HG03196 (cell line): Measurements from ENCODE around the gene HMGCL.
"Not testable (repeated sequence)": the region's sequence is repeated elsewhere in the genome, so short reads cannot be mapped to it uniquely, and the experiment has no call there.

Experiments
- ATAC-seq: cut with Tn5 transposase; IDR thresholded peaks from one replicate; pipeline ENCODE4 v1.9.1; 2021; ENCODE audit not compliant: unreplicated experiment

HMGCL gene

DNA sequence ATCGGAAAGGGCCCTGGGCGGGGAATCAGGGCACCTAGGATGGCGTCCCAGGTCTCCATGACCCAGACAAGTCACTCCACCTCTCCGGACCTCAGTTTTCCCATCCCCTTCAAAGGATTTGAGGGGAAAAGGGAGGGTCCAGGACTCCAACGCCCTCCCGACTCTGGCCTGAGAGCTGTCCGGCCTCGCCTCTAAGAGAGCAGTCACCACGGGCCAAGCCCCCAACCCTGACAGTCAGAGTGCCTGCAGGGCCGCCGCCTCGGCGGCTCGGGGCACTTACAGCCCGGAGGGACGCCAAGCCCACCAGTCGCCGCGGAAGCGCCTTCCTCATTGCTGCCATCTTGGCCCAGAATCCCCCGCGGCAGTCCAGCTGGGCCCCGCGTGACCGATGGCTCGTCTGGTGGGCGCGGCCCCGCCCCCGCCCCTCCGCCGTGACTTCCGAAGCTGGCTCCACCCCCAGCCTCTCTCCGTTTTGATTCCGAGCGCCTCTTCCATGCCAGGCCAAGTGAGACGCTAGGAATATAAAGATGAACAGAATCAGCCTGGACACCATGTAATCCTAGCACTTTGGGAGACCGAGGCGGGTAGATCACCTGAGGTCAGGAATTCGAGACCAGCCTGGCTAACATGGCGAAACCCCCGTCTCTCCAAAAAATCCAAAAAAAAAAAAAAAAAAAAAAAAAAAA is at the start of gene HMGCL:
HMGCL (minus strand) TSS at position 354 of the 686 bp plus-strand sequence; CDS start at position 340, 14 bp downstream.
- ATAC-seq, result peak; percentile 74

GRCh38 chr1:23872421-23872820 is 47.2 kb upstream of the HMGCL start:
- no peak for ATAC-seq

DNA sequence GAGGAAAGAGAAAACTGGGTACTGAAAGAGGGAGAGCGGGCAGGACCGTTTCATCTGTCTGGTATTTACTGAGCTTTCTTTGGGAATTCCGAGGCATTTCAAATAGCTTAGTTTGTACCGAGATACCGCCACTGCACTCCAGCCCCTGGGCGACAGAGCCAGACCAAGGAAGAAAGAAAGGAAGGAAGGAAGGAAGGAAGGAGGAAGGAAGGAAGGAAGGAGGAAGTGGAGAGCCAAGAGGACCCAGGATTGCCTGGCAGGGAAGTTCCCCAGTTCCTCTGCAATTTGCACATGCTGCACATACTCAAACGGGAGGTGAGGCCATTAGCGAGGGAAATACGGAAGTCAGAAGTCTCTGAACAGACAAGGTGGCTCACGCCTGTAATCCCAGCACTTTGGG is 43.8 kb upstream of the HMGCL start:
- no peak for ATAC-seq

DNA sequence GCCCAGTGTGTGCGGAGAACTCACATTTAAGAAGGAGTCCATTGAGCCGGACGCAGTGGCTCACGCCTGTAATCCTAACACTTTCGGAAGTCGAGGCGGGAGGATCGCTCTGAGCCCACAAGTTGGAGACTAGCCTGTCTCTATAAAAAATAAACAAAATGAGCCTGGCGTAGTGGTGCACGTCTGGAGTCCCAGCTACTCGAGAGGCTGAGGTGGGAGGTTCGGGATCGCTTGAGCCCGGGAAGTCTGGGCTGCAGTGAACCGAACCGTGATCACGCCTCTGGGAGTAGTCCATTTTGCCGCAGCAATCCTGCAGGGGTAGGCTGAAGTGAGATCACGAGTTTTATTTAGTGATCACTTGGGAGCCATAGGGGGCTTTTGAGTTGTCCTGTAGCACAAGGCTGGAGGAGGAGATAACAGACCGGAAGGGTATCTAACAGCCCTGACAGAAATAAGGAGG is 43.4 kb upstream of the HMGCL start:
- ATAC-seq, result peak; percentile 15

GRCh38 chr1:23867895-23868556 is 42.8 kb upstream of the HMGCL start, which contains the start of gene FUCA1:
Gene FUCA1 (minus strand): TSS chr1:23868290. CDS start chr1:23868286, 4 bp downstream.
- ATAC-seq, result peak; percentile 76

DNA sequence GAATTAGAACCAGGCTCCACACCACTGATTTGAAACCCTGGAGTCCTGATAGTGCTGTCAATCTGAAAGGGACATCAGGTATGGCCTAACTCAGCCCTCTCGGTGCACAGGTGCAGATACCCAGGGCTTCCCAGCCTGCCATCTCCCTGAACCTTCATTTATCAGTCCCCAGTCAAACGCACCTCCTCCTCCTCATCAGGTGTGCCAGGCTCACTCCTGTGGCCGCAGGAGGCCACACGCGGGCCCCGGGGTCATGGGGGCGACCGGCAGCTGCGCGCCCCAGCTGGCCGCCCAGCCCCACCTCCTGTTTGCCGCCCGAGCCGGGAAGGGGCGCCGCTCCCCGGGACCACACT is 42.3 kb upstream of the HMGCL start:
- ATAC-seq, result no peak

DNA sequence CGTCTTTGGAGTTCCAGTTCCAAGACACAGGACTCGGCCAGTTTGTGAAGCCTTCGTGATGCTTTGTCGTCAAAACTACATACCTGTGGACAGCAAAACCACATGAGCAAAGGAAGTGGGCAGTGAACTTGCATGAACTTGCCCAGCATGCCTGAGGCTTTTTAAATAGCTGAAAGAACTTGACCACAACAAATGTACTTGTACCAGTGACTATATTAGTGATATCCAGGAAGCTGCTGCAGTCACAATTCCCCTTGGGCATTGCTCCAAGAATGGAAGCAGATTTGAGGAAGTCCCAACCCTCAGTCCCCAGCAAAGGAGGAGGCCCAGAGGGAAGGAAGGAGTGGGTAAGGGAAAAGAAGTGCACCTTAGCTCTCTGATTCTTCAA is 40.3 kb upstream of the HMGCL start:
- no peak for ATAC-seq

DNA sequence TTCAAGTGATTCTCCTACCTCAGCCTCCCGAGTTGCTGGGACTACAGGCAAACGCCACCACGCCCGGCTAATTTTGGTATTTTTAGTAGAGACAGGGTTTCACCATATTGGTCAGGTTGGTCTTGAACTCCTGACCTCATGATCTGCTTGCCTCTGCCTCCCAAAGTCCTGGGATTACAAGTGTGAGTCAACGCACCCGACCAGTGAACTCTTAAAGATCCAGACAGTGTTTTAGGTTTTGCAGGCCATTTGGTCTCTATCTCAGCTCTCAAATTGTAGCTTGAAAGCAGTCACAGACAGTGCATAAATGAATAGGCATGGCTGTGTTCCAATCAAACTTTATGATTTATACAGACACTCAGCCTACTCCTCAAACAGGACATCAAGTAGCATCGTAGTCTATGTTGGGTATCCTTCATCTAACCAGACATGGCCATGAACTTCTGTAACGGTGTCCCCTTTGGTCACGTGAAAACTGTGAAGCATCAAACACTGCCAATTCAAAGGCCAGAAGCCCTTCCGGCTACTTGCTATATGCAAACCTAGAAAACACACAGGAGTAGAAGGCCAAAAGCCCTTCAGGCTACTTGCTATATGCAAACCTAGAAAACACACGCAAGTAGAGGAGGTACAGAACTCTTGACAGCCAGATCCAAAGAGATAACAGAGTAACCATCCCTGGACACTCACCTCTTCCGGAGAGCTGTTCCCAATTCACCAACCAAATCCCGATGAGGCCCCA is 39.7 kb upstream of the HMGCL start:
- ATAC-seq, result no peak

GRCh38 chr1:23862640-23863039 is 37.4 kb upstream of the HMGCL start:
- ATAC-seq, result no peak

GRCh38 chr1:23854568-23854967 is 29.3 kb upstream of the HMGCL start:
- no peak for ATAC-seq

- ATAC-seq, result not testable (repeated sequence)
Observed at GRCh38 chr1:23853124-23853523, 27.9 kb upstream of the HMGCL start.

- not testable (repeated sequence) for ATAC-seq
Observed at GRCh38 chr1:23851406-23851805, 26.2 kb upstream of the HMGCL start.

- no peak for ATAC-seq
Observed at GRCh38 chr1:23848673-23849616, 23.7 kb upstream of the HMGCL start.

DNA sequence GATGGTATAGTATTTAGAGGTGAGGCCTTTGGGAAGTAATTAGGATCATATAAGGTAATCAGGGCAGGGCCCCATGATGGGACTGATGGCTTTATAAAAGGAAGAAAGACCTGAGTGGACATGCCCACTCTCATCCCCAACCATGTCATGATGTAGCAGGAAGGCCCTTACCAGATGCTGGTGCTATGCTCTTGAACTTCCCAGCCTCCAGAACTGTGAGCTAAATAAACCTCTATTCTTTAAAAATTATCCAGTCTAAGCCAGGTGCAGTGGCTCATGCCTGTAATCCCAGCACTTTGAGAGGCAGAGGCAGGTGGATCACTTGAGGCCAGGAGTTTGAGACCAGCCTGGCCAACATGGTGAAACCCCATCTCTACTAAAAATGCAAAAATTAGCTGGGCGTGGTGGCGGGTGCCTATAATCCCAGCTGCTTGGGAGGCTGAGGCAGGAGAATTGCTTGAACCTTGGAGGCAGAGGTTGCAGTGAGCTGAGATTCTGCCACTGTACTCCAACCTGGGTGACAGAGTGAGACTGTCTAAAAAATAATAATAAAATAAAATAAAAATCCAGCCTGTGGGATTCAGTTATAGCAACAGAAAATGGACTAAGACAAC is 22.4 kb upstream of the HMGCL start:
- ATAC-seq, result not testable (repeated sequence)

GRCh38 chr1:23845163-23845562 is 19.9 kb upstream of the HMGCL start:
- ATAC-seq, result no peak

GRCh38 chr1:23843644-23844043 is 18.4 kb upstream of the HMGCL start:
- ATAC-seq, result no peak

GRCh38 chr1:23838401-23838866 is 13.2 kb upstream of the HMGCL start:
- peak; percentile 71 for ATAC-seq

GRCh38 chr1:23837908-23838307 is 12.7 kb upstream of the HMGCL start:
- no peak for ATAC-seq

- ATAC-seq, result no peak
Observed at GRCh38 chr1:23836037-23836436, 10.8 kb upstream of the HMGCL start.

DNA sequence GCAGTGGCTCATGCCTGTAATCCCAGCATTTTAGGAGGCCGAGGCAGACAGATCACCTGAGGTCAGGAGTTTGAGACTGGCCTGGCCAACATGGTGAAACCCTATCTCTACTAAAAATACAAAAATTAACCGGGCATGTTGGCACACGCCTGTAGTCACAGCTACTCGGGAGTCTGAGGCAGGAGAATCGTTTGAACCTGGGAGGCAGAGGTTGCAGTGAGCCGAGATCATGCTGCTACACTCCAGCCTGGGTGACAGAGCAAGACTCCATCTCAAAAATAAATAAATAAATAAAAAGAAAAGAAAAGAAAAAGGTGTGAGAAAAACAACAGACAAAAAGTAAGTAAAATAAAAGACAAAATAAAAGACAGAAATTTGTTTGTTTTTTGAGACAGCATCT is 8.9 kb upstream of the HMGCL start:
- ATAC-seq, result not testable (repeated sequence)
